EL (cell line): ENCODE data around the gene ADPRM.
"Not testable (repeated sequence)": the region's sequence is repeated elsewhere in the genome, so short reads cannot be mapped to it uniquely, and the experiment has no call there.

ENCODE experiments used
- DNase-seq: peaks from one replicate; pipeline ENCODE4 v3.0.0-alpha.2; 2016

Gene ADPRM

GRCh38 chr17:10697092-10698081 lies at the start of gene ADPRM, which contains the start of gene SCO1:
ADPRM (plus strand) TSS chr17:10697594; CDS start chr17:10704927, 7,333 bp downstream.
SCO1 (minus strand) TSS chr17:10697533; CDS start chr17:10697507, 26 bp downstream.
- DNase-seq = peak; percentile 96

- no peak for DNase-seq
These were observed 49.0 kb upstream of the ADPRM start for GRCh38 chr17:10648381-10648780.

GRCh38 chr17:10648956-10649355 lies 48.4 kb upstream of the ADPRM start:
- peak; percentile 49 for DNase-seq

GRCh38 chr17:10649602-10650001 lies 47.8 kb upstream of the ADPRM start:
- no peak for DNase-seq

GRCh38 chr17:10651927-10652326 lies 45.5 kb upstream of the ADPRM start:
- no peak for DNase-seq

- DNase-seq = no peak
These were observed 44.3 kb upstream of the ADPRM start for GRCh38 chr17:10652984-10653659.

GRCh38 chr17:10653987-10654386 lies 43.4 kb upstream of the ADPRM start:
- no peak for DNase-seq

- DNase-seq = no peak
These were observed 40.2 kb upstream of the ADPRM start, which contains the start of gene MYH3 for GRCh38 chr17:10657148-10657547. MYH3 (minus strand) TSS chr17:10657309; CDS start chr17:10655064, 2,245 bp downstream.

- no peak for DNase-seq
These were observed 39.5 kb upstream of the ADPRM start for GRCh38 chr17:10657879-10658278.

- no peak for DNase-seq
These were observed 36.0 kb upstream of the ADPRM start for GRCh38 chr17:10661437-10661836.

GRCh38 chr17:10663231-10663630 lies 34.2 kb upstream of the ADPRM start:
- DNase-seq = no peak

- no peak for DNase-seq
These were observed 32.8 kb upstream of the ADPRM start for GRCh38 chr17:10664571-10664970.

GRCh38 chr17:10666906-10667305 lies 30.5 kb upstream of the ADPRM start:
- DNase-seq = no peak

- peak; percentile 81 for DNase-seq
These were observed 28.6 kb upstream of the ADPRM start for GRCh38 chr17:10668775-10669174.

- no peak for DNase-seq
These were observed 24.1 kb upstream of the ADPRM start for GRCh38 chr17:10673312-10673711.

GRCh38 chr17:10674704-10675103 lies 22.7 kb upstream of the ADPRM start:
- DNase-seq = no peak

- peak; percentile 86 for DNase-seq
These were observed 15.4 kb upstream of the ADPRM start for GRCh38 chr17:10681866-10682446.

GRCh38 chr17:10683853-10684252 lies 13.5 kb upstream of the ADPRM start:
- DNase-seq = peak; percentile 47

GRCh38 chr17:10687499-10687898 lies 9.9 kb upstream of the ADPRM start:
- no peak for DNase-seq

GRCh38 chr17:10695875-10696407 lies 1.5 kb upstream of the ADPRM start:
- not testable (repeated sequence) for DNase-seq

GRCh38 chr17:10698096-10698818 lies 863 bp downstream of the ADPRM start:
- peak; percentile 38 for DNase-seq

GRCh38 chr17:10699856-10700255 lies 2.5 kb downstream of the ADPRM start:
- peak; percentile 42 for DNase-seq
